Forelimb muscle (tissue), 1 donor: Measurements from ENCODE around the gene NTN1. TPM values are rescaled to one million over a fixed set of nuclear protein-coding genes. Genes with fewer than 3 reads are reported as not detected.

Source experiments
- DNase-seq: peaks from one replicate; pipeline ENCODE4 v3.0.0-alpha.2; 2013; ENCODE audit warnings: low read depth
- polyA plus RNA-seq: library from polyadenylated mRNA; unstranded; fragments of 120-200 nt; gene quantifications from one replicate; pipeline ENCODE4 v1.2.1, GENCODE V29; 2013; ENCODE audit not compliant: insufficient read length

The NTN1 gene
- polyA plus RNA-seq, 1 donor, result 7.4 TPM

- no peak for DNase-seq
Observed at GRCh38 chr17:9272501-9273200, 251.3 kb downstream of the NTN1 start.

GRCh38 chr17:9273428-9274391 lies 252.4 kb downstream of the NTN1 start:
- no peak for DNase-seq

GRCh38 chr17:9274973-9275372 lies 253.7 kb downstream of the NTN1 start:
- DNase-seq, result no peak

- DNase-seq, result no peak
Observed at GRCh38 chr17:9279893-9280292, 258.6 kb downstream of the NTN1 start.

- DNase-seq, result no peak
Observed at GRCh38 chr17:9283909-9284308, 262.6 kb downstream of the NTN1 start.

- DNase-seq, result no peak
Observed at GRCh38 chr17:9284884-9285283, 263.6 kb downstream of the NTN1 start.

- no peak for DNase-seq
Observed at GRCh38 chr17:9285602-9286427, 264.5 kb downstream of the NTN1 start.

- no peak for DNase-seq
Observed at GRCh38 chr17:9286434-9286833, 265.1 kb downstream of the NTN1 start.

- DNase-seq, result no peak
Observed at GRCh38 chr17:9287306-9287705, 266.0 kb downstream of the NTN1 start.

- DNase-seq, result no peak
Observed at GRCh38 chr17:9290226-9290613, 268.9 kb downstream of the NTN1 start.

GRCh38 chr17:9291912-9292560 lies 270.7 kb downstream of the NTN1 start:
- no peak for DNase-seq

GRCh38 chr17:9292561-9292941 lies 271.2 kb downstream of the NTN1 start:
- DNase-seq, result no peak

Other genes with a start within 250 kb of the NTN1 start
- 0.30 TPM for gene MFSD6L, start 222.1 kb upstream of the NTN1 start, polyA plus RNA-seq
- gene PIK3R6, start 153.8 kb upstream of the NTN1 start, polyA plus RNA-seq, result 4.3 TPM
- 1.3 TPM for gene PIK3R5, start 55.8 kb upstream of the NTN1 start, polyA plus RNA-seq